Right atrium auricular region (tissue), 2 donors: Measurements from ENCODE around the gene SP110. TPM values are rescaled to one million over a fixed set of nuclear protein-coding genes. Genes with fewer than 3 reads are reported as not detected.
"Not testable (repeated sequence)": the region's sequence is repeated elsewhere in the genome, so short reads cannot be mapped to it uniquely, and the experiment has no call there.

ENCODE experiments used
- DNase-seq: peaks from one replicate; pipeline ENCODE4 v3.0.0-alpha.2; 2019; ENCODE audit warnings: low spot score
- H3K27ac ChIP-seq, 2 donors: fragments of 200-600 bp; sonication (generic); 1 replicate in 1 of 2; 2 replicates in 1 of 2; pipeline ENCODE4 v1.5.1; 2016 to 2019
- H3K27me3 ChIP-seq, 2 donors: fragments of 200-600 bp; sonication (generic); one replicate each; pipeline versions ENCODE4 v1.5.1 to v1.6.0; 2017 to 2019
- H3K36me3 ChIP-seq: fragments of 200-600 bp; sonication (generic); one replicate; pipeline ENCODE4 v1.5.1; 2016
- H3K4me1 ChIP-seq, 2 donors: fragments of 200-600 bp; sonication (generic); one replicate each; pipeline versions ENCODE4 v1.5.1 to v1.6.0; 2017 to 2019
- H3K4me3 ChIP-seq, 2 donors: fragments of 200-600 bp; sonication (generic); 1 replicate in 1 of 2; 2 replicates in 1 of 2; pipeline ENCODE4 v1.5.1; 2017 to 2019; ENCODE audit warnings: mild to moderate bottlenecking in 1 of 2, moderate library complexity in 1 of 2
- H3K9me3 ChIP-seq, 2 donors: fragments of 200-600 bp; sonication (generic); one replicate each; pipeline ENCODE4 v1.5.1; 2019
- CTCF ChIP-seq, 2 donors: fragments of 200-600 bp; sonication (generic); IDR thresholded peaks; one replicate each; pipeline ENCODE4 v1.5.1; 2019; ENCODE audit warnings: antibody characterized with exemption in 2 of 2
- total RNA-seq, 2 donors: library from RNA; depleted of rRNA; stranded (reverse); fragments of >200 nt; gene quantifications; one replicate each; pipeline ENCODE4 v1.1.0, GENCODE V29; 2016

Gene SP110
- 10 to 100 TPM in 1 of 2 donors, 1 to 10 TPM in 1; 7.5 to 10.3 TPM for total RNA-seq

DNA sequence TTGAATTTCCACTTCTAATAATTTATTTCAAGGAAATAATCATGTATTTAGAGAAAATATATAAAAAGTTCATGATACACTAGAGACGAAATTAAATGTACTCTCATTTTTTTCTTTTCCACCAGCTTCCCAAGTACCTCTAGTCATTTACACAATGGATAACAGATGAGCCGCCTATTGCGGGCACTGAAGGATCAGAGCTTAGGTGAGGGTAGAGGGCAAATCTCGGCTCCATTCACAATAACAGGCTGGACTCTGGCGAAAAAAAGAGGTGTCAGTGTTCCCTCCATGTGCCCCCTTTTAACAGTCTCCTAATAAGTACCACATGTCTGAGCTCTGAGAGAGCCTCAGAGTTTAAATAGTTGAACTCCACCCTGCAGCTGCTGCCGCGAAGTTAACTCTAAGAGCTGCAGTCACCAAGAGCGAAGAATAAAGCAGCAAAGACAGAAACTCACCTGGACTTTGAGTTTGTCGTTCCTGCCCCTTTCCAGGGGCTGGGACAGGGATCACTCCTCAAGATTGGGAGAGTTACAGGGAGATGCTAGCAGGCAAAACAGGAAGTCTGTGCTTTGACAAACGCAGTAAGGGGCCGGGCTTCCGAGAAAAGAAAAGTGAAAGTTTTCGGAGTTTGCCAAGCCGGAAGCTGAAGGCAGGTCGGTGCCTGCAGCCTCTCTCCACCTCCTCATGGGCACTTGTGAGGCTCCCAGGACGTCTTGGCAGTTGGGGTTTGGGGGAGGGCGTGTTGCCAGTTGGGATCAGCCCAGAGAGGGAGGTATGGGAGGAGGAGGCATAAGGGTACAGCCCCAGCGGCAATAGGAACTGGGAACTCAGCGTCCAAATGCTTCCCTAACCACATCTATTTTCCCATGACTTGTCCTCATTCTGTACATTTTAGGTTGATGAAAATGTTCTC, at the start of gene SP110:
SP110 (minus strand) TSS at position 566 of the 913 bp plus-strand sequence. CDS start 3,057 bp downstream, outside the sequence.
- Histone ChIP-seq H3K4me1 (peaks cover 0 to 25% of the 10 kb centered on the region in 2 donors), H3K4me3 (peak within 1 kb of the TSS; percentile 61 to 65), H3K27me3 (no peaks in the 10 kb centered on the region), H3K36me3 (peaks cover 13% of the 10 kb centered on the region), H3K9me3 (no peaks in the 10 kb centered on the region), H3K27ac (peak within 1 kb of the TSS; percentile 75)
- DNase-seq, result peak; percentile 84
- no peak for TF ChIP-seq CTCF (IDR thresholded peaks at IDR 0.05)

DNA sequence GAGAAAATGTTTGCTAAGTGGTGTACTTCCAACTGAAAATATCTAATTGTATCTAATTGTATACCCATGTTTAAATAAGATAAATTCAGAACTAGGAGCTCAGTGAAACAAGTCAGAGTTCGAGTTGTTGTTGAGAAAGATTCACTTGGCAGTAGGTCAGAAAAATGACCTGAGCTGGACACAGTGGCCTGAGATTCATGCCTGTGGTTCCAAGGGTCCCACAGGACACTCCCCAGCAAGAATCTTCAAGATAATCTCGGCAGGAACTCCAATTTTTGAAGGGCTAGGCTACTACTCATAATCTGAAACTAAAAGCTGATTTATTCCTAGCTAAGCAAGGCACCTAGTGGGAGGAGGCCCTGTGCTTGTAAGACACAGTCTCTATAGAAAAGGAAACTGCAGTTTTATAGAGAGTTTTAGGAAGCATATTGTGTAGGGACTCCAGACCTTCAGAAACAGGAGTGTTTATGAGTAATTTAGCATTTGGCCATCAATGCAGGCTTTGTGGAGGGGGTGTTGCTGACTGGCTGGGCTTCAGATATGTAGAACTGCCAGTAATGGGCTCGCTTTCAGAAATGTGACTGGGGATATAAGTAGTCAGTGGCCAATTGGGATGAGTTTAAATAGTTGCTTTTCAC, 48.9 kb upstream of the SP110 start:
- no peak for TF ChIP-seq CTCF (IDR thresholded peaks at IDR 0.05)
- no peak overlapping the region for H3K4me3 ChIP-seq
- H3K9me3 ChIP-seq, result no peaks in the 10 kb centered on the region
- no peak overlapping the region for H3K27ac ChIP-seq
- H3K4me1 ChIP-seq, result no peaks in the 10 kb centered on the region
- no peaks in the 10 kb centered on the region for H3K27me3 ChIP-seq
- H3K36me3 ChIP-seq, result no peaks in the 10 kb centered on the region
- DNase-seq, result no peak

DNA sequence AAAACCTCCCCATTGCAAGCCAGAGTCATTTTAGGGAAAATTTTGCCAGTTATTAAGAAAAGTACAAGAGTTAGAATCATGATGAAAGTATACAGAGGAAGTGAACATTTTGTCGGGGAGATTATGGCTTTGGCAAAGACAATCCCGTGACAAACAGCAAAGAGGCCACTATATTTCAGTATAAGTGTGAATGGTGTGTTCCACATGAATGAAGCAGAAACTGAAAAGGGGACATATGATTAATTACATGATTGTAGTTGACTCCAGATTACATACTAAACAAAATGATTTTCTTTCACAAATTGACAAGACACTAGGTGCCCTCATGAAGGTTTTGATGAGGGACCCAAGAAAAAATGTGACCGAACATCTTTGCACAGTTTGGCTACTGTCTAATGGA, 47.8 kb upstream of the SP110 start:
- DNase-seq, result no peak

DNA sequence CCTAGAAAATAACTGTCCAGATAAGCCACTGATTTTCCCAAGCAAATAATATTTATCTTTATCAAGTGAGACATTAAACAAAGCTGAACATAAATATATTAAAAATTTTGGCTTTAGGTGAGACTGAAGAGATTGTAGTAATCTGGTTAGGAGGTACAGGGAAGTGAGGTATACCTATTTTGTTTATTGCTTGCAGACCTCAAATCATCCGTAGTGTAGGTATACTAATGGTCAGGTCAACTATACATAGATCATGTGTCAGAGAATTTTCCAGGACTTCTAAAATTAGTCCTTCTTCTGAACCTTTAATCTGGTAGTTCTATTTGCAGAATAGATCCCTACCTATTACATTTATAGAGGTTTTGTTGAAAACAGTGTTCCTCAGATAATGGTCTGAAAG, 47.3 kb upstream of the SP110 start:
- no peak for DNase-seq
- no peak for TF ChIP-seq CTCF (IDR thresholded peaks at IDR 0.05)
- H3K36me3 ChIP-seq, result no peaks in the 10 kb centered on the region

More for the DNA sequence above, 47.8 kb upstream of the SP110 start:
- no peak for TF ChIP-seq CTCF (IDR thresholded peaks at IDR 0.05)
- no peaks in the 10 kb centered on the region for H3K27me3 ChIP-seq
- no peak overlapping the region for H3K4me3 ChIP-seq
- no peak overlapping the region for H3K27ac ChIP-seq
- H3K36me3 ChIP-seq, result no peaks in the 10 kb centered on the region
- no peaks in the 10 kb centered on the region for H3K9me3 ChIP-seq
- H3K4me1 ChIP-seq, result no peaks in the 10 kb centered on the region

DNA sequence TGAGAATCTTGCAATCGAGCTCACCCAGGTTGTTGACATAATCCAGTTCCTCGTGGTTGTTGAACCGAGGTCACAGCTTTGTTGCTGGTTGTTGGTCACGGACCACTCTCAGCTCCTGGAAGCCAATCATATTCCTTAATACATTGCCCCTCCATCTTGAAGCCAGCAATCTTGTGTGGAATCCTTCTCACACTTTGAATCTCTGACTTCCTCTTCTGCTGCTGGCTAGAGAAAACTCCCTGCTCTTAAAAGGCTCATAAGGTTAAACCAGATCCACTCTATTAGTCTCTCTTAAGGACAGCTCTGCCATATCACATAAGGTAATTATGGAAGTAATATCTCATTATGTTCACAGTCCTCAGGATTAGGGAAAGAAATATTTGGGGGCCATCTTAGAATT, 46.9 kb upstream of the SP110 start:
- Histone ChIP-seq H3K9me3 (no peaks in the 10 kb centered on the region), H3K27me3 (no peaks in the 10 kb centered on the region), H3K36me3 (no peaks in the 10 kb centered on the region), H3K4me3 (no peak overlapping the region), H3K27ac (no peak overlapping the region), H3K4me1 (no peaks in the 10 kb centered on the region)
- DNase-seq, result no peak
- no peak for TF ChIP-seq CTCF (IDR thresholded peaks at IDR 0.05)

More for the DNA sequence above, 47.3 kb upstream of the SP110 start:
- Histone ChIP-seq H3K4me3 (no peak overlapping the region), H3K27ac (no peak overlapping the region), H3K27me3 (no peaks in the 10 kb centered on the region), H3K4me1 (no peaks in the 10 kb centered on the region), H3K9me3 (no peaks in the 10 kb centered on the region)

- H3K27ac ChIP-seq, H3K27me3 ChIP-seq, DNase-seq, H3K4me1 ChIP-seq, H3K4me3 ChIP-seq, H3K36me3 ChIP-seq, H3K9me3 ChIP-seq: not testable (repeated sequence)
Observed at GRCh38 chr2:230264945-230265344, 45.2 kb upstream of the SP110 start.
